CD4-positive, alpha-beta T cell treated with Interleukin-17A for 1 hour (primary cell): ENCODE results near the gene ESR2.
"Not testable (repeated sequence)": the region's sequence is repeated elsewhere in the genome, so short reads cannot be mapped to it uniquely, and the experiment has no call there.

Experiments used
- DNase-seq: peaks from one replicate; pipeline ENCODE4 v3.0.0-alpha.2; 2020

Gene ESR2

DNA sequence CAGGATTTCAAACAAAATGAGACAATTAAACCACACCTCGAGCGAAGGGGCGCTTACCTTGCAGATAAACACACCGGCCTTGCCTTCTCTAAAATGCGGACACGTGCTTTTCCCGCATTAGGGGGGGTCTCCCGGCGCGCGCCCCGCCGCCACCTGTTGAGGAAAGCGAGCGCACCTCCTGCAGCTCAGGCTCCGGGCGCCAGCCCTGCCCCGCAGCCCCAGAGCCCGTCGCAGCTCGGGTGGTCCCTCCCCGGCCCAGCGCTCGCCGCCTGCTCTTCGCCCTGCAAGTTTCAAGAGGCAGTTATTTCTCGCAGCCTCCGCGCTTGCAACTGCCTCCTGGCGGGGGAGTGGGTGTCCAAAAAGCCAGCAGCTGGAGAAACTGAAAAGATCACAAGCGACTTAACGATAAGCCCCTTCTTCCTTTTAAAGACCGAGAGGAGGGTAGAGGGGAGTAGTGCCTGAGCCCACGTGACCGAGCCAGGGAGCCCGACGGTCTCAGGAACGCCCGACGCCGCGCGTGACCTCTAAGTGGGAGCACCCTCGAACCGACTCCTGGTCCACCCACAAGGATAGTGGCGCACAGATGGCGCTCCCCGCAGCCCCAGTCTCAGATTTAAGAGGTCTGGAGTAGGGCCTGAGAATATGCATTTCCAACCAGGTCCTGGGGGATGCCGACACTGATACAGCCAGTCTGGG is at the start of gene ESR2:
Gene ESR2 (minus strand): TSS at position 396 of the 696 bp plus-strand sequence. CDS start 11,386 bp downstream, outside the sequence.
- peak; percentile 20 for DNase-seq

DNA sequence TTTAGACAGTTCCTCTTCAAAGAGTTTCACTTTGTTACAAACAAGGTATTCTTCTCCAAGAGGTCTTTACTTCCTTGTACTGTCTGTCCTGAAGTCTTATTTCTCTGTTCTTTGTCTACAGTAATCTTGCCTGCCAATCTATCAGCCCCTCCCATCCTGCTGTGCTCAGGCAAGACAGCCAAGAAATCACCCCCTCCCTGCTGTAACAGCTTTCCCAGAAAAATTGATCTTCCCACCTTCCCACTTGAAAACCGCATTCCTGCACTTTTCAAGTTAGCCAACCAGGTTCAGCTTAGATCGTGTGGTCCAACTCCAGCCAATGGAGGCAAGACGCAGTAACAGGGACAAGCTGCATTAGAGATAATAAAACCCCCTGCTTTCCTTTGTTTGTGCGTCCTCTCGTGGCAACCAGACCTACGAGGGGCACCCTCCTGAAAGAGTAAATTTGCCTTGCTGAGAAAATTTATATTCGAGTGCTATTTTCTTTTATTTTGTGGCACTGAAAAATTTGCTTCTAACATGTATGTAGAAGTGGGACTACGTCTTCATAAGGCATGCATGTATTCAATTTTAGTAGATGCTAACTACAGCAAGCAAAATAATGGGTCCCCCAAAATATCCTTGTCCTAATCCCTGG is 46.5 kb upstream of the ESR2 start:
- no peak for DNase-seq

DNA sequence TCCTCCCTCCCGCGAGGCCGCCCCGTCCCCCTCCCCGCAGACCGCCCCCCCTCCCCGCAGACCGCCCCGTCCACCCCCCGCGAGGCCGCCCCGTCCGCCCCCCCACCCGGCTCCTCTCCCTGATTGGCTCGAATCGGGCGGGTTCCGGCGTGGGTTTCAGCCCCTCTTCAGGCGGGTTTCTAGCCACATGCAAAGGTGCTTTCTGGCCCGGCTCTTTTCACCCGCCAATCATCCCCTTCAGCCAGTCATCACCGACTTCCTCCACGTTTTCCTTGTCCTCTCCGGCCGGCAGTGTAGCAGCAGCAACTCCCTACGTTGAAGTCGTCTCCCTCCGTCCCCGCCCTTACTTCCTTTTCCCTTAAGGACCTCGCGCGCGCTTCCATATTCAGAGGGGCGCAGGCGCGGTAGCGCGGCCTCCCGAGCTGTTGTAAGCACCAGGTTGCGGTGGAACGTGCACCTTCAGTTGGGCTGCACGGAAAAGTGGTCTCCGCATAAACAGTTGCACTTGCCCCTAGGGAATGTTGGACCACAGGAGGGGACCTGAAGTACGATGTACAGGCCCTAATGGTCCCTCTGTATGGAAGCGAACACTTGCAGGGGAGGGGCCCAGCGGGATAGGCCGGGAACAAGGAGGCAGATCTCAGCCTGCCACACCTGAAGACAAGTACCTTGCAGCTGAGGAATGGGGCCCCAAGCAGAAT is 44.6 kb upstream of the ESR2 start:
- peak; percentile 93 for DNase-seq

DNA sequence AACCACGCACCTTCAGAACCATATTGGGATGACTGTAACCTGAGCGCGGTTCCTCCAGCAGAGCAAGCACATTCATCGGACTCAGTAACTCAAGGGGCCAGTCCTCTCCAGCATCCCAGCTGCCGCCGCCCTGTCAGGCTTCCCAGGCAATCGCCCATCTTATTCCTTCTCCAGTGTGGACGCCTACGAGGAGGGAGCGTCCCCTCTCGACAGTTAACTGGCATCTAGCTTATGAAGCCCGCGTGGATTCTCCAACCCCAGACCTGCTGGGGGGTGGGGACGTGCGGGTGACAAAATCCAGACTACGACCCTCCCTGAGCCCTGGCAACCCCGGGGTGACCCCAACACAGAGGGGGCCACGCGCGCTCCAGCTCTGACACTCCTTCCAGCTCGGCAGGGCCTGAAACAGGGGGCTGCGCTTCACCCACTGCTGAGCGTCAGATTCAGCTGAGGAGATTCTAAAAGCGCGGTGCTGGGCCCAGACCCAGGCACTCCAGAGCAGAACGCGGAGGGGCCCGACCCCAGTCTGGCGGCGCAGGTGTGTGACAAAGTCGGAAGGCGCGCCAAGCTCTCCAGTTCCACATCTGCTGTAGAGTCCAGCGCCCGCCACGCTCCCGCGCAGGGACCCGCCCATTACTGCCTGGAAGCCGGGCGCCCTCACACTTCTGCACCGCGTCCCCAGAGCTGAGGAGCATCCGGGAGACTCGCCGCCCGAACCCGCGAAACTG is 43.9 kb upstream of the ESR2 start:
- peak; percentile 23 for DNase-seq

DNA sequence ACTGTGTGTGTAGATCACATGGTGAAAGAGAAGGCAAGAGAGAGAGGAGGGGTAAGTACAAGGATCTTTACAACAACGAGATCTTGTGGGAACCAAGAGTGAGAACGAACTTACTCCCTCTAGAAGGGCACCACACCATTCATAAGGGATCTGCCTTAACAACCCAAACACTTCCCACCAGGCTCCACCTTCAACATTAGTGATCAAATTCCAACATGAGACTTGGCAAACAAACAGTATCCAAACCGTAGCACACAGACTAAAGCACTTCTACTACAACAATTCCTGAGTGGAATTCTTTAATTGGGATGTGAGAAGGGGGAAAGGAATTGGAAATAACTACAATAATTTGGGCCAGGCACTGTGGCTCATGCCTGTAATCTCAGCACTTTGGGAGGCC is 35.0 kb upstream of the ESR2 start:
- DNase-seq: no peak

DNA sequence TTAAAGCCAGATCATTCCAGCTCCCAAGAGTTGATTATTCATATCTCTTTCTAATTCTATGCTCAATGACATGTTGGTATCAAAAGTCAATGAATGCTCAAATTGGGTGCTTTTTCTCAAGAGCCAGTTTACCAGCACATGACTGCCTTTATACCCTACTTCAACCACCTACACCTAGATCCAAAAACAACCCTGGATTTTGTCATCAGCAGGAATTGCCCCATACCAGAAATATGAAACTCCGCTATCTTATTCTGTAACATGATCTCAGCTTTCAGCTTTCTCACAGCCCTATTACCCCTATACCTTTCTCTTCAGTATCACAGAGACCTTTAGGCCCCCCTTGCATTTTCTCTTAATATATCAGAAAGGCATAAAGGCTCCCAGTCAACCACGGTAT is 32.3 kb upstream of the ESR2 start:
- DNase-seq: no peak

DNA sequence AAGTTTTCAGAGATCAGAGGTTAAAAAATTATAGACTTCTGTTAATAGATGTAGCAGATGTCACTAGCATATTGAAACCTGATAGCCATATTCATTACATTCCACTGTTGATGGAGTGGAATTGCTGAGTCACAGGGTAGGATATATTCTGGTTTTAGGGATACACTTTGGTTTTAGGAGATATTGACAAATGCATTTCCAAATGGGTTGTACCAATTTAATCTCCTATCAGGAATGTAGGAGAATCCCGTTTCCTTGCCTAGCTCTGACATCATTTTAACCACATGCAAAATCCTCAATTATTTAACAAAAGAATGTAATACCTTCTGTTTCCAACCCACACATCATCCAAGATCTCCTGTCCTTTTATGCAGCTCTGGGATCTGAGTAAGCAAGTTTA is 30.7 kb upstream of the ESR2 start:
- no peak for DNase-seq

DNA sequence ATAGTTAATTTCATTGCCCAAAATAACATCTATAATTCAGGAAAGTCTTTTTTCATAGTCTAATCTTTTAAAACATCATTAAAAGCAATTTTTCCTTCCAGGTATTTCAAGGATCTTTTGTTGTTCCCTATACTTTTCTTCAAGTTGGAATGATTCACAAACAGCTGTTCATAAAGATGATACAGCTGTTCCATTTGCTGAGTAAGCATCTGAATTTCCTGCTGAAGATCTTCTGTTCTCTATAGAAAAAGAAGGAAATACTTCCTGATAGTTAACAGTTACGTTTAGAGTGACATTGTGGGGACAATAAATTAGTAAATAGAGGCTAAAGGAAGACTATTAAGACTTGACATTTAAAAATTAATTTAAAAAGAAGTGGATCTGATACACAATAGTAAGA is 30.3 kb upstream of the ESR2 start:
- no peak for DNase-seq

DNA sequence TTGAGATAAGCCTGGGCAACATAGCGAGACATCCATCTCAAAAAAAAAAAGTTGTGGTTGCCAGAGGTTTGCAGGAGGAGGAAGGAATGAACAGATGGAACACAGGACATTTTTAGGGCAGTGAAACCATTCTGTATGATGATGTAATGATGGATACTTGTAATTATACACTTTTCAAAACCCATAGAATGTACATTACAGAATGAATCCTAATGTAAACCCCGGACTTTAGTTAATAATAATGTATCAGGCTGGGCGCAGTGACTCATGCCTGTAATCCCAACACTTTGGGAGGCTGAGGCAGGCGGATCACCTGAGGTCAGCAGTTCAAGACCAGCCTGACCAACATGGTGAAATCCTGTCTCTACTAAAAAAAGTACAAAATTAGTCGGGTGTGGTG is 26.2 kb upstream of the ESR2 start:
- not testable (repeated sequence) for DNase-seq

DNA sequence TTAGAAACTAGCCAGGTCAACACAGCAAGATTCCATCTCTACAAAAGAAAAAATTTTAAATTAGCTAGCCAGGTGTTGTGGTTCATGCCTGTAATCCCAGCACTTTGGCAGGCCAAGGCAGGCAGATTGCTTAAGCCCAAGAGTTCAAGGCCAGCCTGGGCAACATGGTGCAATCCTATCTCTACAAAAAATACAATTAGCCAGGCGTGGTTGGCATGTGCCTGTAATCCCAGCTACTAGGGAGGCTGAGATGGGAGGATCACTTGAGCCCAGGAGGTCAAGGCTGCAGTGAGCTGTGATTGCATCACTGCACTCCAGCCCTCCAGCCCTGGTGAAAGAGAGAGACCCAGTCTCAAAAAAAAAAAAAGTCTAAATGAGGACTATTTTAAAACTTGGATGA is 24.5 kb upstream of the ESR2 start:
- DNase-seq: not testable (repeated sequence)

DNA sequence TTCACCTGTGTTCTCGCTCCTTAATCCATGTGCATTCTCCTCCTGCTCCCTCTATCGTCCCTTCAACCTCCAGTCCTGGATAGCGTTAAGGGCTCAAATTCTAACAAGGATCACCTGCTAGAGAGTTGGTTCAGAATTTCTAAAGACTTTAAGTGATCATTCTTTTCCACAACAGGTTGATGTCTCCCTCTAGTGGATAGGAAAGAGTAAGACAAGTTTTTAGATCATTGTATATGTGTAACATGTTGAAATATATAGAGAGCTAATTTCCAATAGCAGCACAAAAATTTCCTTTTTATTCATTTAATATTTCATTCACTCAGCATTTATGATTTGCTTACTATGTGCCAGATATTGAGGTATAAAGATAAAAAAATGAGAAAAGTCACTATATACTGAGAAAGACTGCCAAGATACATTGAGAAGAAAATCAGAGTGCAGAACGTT is 9.3 kb upstream of the ESR2 start:
- peak; percentile 60 for DNase-seq

DNA sequence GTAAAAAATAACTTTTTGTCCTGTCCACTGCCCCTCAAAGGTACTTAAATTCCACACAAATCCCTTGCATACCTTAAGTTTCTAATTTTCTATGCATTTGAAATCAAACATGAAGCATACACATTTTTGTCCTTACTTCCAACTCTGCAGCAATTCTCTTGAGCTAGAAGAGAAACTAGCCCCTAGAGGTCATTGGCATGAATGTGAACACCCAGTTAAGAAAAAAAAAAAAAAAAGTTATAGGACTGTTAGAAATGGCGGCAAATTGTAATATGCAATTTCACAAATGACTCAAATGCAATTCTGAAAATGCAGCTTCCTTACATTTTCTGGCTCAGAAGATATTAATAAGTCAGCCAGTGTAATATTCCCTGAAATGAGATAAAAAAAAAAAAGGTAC is 4.6 kb upstream of the ESR2 start:
- DNase-seq: no peak

DNA sequence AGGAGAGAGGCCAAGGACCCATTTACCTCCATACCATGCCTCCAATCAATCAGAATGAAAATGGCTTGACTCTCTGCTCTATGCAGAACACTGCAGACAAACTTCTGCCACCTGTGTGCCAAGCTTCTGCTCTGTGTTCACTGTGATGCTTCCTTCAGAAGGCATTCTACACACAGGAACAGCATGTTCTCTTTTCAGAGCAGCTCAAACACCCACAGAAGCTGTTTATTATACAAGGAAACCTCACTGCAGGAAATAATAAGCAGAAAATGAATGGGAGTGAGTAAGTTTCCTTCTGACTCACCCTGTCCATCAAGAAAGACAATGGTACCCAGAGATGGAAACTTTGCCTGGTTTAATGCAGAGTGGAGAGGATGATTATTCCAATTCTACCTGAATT is 2.4 kb upstream of the ESR2 start:
- no peak for DNase-seq

DNA sequence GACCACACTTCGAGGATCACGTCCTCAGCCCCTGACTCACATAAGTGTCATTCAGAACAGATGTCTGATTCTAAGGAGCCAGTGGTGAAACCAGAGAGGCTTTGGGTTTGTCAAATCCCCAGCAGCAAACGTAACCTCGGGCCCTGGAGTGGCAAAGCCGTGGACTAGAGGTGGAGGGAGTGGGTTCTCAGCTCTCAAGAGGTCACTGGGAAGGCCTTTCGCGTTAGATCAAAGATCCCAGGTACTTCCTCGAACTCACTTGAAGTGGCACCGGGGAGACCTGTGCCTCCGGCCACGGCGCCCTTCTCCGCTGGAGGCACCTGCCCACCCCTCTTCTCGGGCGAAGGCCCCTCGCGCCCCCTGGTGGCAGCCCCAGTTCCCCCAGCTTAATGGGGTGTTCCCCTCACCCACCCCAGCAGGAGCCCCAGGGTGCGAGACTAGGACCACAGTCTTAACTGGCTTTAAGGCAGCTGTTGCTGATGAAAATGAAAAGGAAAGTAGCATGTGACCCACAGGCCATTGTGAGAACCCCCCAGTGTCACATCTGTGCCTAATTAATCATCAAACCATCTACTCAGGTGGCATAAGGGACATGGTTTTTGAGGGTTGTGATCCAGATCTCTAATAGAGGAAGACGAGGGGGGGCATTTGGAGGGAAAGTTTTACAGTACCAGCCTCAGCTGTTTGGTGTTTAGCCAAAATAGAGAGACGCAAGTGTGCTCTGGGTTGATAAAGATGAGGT is 672 bp upstream of the ESR2 start:
- DNase-seq: peak; percentile 79

DNA sequence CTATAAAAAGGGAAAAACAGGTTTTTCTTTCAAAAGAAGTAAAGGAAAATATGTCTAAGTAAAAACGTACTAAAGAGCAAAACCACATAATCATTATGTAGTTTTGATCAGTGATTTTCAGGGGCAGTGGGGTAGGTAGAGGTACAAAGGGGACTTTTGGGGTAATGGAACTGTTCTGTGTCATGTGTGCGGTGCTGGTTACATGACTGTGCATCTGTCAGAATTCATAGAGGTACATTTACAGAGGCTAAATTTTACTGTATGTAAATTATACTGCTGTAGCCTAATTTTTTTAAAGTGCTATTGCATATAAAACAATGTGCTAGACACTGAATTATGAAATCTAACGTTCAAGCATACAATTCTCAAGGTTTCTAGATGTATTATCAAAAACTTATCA is 2.0 kb downstream of the ESR2 start:
- no peak for DNase-seq

DNA sequence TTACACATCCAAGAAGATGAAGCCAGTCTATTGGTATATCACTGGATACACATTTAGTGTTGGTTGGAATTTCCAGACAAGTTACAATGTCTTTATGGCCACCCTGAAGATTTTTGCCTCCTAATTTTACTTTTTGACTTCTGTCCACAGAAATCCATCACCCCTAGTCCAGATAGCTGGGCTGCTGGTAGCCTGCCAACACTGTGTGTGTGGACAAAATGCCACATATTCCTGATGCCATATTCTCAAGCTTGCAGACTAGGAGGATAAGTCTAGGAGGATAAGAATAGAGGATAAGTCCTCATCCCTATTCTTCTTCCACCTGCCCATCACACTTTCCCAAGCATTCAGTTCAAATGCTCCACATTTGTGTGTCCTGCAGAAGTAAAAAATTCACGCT is 4.6 kb downstream of the ESR2 start:
- no peak for DNase-seq

DNA sequence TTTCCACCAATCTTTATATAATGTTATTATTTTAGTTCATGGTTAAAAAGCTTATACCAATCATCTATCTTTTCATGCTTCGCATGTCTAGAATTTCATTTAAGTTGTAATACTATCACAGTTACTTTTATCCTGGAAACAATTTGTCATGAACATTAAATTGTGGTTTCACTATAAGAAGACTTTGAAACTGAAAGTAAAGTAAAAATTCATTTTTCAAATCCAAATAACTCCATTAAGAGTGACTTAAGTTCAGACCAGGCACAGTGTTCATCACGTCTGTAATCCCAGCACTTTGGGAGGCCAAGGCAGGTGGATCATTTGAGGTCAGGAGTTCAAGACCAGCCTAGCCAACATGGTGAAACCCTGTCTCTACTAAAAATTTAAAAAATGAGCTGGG is 12.4 kb downstream of the ESR2 start:
- DNase-seq: no peak

DNA sequence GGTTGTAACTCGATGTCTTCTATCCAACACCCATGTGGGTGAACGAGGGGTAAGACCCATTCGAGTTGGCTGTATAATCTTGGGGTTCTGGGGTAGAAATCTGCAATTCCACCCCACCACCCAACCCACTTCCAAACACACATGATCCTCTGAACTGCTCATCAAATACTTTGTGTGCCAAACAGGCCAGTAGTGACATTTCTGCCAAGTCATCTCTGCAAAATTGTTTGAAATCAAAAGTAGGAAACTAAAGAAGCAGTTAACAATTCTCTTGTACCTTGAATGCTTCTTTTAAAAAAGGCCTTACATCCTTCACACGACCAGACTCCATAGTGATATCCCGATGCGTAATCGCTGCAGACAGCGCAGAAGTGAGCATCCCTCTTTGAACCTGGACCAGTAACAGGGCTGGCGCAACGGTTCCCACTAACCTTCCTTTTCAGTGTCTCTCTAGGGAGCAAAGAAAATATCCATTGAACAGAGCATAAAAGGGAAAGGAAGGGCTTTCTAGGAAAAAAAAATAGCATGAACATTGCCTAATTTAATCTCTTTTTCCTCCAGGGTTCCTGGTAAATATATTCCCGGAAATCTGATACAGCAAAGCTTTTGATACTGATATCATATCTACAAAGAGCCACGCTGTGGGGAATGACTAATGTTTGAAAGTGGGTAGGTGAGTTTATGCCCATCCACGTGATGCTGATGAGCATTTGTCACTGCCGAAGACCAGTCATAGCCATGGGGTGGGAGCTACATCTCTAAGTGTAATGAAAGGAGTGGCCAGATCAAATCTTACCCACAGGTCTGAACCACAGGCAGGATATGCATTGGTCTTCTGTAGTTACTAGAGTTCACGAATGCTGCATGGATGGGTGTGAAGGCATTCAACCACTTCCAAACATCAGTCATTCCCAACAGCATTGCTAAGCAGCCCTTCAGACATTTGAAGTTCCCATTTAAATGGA is 14.2 kb downstream of the ESR2 start:
- DNase-seq: no peak

DNA sequence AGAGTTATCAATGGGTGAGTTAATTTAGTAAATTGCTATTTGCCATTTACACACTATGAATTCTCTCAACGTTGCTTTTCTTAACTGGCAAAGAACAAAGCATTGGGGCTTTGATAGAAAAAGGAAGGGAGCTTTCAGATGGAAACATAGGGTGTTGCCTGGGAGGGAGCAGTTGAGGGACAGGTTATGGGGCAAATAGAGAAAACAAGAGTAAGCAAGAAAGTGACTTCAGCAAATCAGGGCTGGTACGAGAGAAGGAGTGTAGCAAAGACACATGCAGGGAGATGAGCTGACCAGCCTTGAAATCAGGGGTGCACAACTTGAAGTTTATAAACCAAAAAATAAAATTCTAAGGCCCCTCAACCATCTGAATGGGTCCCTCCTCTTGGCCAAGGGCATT is 15.7 kb downstream of the ESR2 start:
- no peak for DNase-seq

DNA sequence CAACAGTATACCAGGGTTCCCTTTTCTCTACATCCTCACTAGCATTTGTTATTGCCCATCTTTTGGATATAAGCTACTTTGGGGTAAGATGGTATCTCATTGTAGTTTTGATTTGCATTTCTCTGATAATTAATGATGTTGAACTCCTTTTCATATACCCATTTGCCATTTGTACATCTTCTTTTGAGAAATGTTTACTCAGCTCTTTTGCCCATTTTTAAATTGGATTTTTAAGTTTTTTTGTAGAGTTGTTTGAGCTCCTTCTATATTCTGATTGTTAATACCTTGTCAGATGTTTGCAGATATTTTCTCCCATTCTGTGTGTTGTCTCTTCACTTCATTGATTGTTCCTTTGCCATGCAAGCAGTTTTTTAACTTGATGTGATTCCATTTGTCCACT is 22.2 kb downstream of the ESR2 start:
- DNase-seq: no peak

DNA sequence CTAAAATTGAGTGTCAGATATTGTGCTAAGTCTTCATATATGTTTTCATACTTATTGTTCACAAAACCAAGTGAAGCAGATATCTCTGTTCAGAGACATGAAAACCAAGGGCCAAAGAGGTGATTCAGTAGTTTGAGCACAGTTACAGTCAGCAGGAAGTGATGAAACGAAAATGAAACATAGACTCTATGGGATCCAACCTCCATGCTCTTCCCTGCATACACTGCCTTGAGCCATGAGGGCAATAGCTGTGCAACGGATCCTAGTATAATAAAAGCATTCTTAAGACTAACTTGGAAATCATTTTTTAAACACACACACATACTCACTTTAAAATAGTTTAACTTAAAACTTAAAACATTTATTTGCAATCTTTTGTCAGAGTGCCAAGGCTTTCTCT is 27.9 kb downstream of the ESR2 start:
- peak; percentile 20 for DNase-seq

DNA sequence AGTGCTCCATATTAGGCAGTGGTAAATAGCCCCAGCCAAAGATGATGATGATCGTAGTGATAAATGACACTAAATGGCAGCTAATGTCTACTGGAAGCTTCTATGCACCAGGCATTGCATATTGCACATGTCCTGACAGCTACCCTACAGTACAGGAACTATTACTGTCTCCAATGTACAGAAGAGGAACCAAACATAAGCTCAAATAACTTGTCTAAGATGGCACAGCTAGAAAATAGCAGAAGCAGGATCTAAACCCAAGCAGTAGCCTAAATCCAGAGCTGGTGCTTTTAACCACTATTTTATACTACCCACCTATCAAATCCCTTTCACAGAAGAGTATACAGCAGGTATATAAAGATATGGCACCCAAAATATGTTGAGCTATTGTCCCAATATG is 28.9 kb downstream of the ESR2 start:
- DNase-seq: no peak
